Type B pancreatic cell (in vitro differentiated cells): ENCODE results near the gene HMCN2. TPM values are rescaled to one million over a fixed set of nuclear protein-coding genes. Genes with fewer than 3 reads are reported as not detected.

ENCODE experiments used
- DNase-seq: peaks from one replicate; pipeline ENCODE4 v3.0.0; 2021; ENCODE audit warnings: mixed read lengths; ENCODE audit not compliant: unreplicated experiment; ENCODE audit errors: extremely low spot score
- H3K27ac Mint-ChIP-seq: 2 replicates; pipeline ENCODE4 v1.8.0; 2021; ENCODE audit warnings: mild to moderate bottlenecking, mixed read lengths
- H3K27me3 Mint-ChIP-seq: 2 replicates; pipeline ENCODE4 v1.8.0; 2021; ENCODE audit warnings: mixed read lengths
- H3K36me3 Mint-ChIP-seq: 2 replicates; pipeline ENCODE4 v1.8.0; 2021; ENCODE audit warnings: mixed read lengths
- H3K4me1 Mint-ChIP-seq: one replicate; pipeline ENCODE4 v1.8.0; 2021; ENCODE audit warnings: mixed read lengths; ENCODE audit not compliant: unreplicated experiment
- H3K4me3 Mint-ChIP-seq: 2 replicates; pipeline ENCODE4 v1.8.0; 2021; ENCODE audit warnings: mild to moderate bottlenecking, mixed read lengths
- H3K9me3 Mint-ChIP-seq: 2 replicates; pipeline ENCODE4 v1.8.0; 2021; ENCODE audit warnings: mixed read lengths
- CTCF ChIP-seq: fragments of 200-600 bp; sonication (generic); conservative IDR thresholded peaks from 2 replicates; pipeline ENCODE4 v1.5.0; 2021; ENCODE audit warnings: antibody characterized with exemption, mild to moderate bottlenecking
- total RNA-seq: library from RNA; stranded (reverse); gene quantifications from 2 replicates; pipeline ENCODE4 v1.2.1, GENCODE V29; 2021; ENCODE audit warnings: low replicate concordance

Gene HMCN2
- total RNA-seq, 1 donor from 2014 or later: 0.12 TPM

- no peak for DNase-seq
- H3K27me3 Mint-ChIP-seq: peaks cover 8% of the 10 kb centered on the region
- no peaks in the 10 kb centered on the region for H3K9me3 Mint-ChIP-seq
- H3K27ac Mint-ChIP-seq: no peak overlapping the region
- peaks cover 5% of the 10 kb centered on the region for H3K4me1 Mint-ChIP-seq
- H3K4me3 Mint-ChIP-seq: no peak overlapping the region
- no peaks in the 10 kb centered on the region for H3K36me3 Mint-ChIP-seq
- no peak for TF ChIP-seq CTCF
Observed at GRCh38 chr9:130302785-130303612, 37.4 kb downstream of the HMCN2 start.

GRCh38 chr9:130303613-130304055 is 38.1 kb downstream of the HMCN2 start:
- peaks cover 7% of the 10 kb centered on the region for H3K4me1 Mint-ChIP-seq
- TF ChIP-seq CTCF: no peak
- peaks cover 8% of the 10 kb centered on the region for H3K27me3 Mint-ChIP-seq
- no peak for DNase-seq
- no peaks in the 10 kb centered on the region for H3K9me3 Mint-ChIP-seq
- no peaks in the 10 kb centered on the region for H3K36me3 Mint-ChIP-seq
- no peak overlapping the region for H3K4me3 Mint-ChIP-seq
- no peak overlapping the region for H3K27ac Mint-ChIP-seq

DNA sequence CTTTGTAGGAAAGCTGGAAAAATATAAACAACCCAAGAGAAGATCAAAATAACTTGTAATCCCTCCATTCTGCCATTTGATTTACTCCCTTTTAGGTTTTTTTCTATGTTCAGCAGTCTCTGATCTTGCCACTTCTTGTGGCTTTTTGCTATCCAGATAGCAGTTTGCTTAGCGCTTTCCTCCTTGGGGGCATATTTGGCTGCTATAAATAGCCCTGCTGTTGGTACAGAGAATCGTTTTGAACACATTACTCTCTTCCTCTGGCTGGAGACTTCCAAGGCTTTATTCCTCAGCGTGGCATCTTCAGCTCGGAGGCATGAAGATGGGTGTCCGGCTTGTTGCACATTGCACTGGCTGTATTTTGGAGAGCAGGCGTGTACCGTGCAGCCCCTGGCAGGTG is 38.6 kb downstream of the HMCN2 start:
- Mint-ChIP-seq H3K27ac (no peak overlapping the region), H3K4me1 (peaks cover 8% of the 10 kb centered on the region), H3K9me3 (no peaks in the 10 kb centered on the region), H3K27me3 (peaks cover 8% of the 10 kb centered on the region), H3K36me3 (no peaks in the 10 kb centered on the region), H3K4me3 (no peak overlapping the region)
- TF ChIP-seq CTCF: no peak
- DNase-seq: no peak

DNA sequence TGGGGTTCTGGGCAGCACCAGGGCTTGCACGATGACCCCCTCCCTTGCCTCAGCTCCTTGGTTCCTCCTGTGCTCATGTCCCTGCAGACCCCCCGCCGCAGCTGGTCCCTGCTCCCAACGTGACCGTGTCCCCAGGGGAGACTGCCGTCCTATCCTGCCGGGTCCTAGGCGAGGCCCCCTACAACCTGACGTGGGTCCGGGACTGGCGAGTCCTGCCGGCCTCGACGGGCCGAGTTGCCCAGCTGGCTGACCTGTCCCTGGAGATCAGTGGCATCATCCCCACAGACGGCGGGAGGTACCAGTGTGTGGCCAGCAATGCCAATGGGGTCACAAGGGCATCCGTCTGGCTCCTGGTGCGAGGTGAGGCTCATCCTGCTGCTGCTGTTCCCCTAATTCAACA is 39.1 kb downstream of the HMCN2 start:
- H3K9me3 Mint-ChIP-seq: no peaks in the 10 kb centered on the region
- peaks cover 8% of the 10 kb centered on the region for H3K4me1 Mint-ChIP-seq
- H3K36me3 Mint-ChIP-seq: no peaks in the 10 kb centered on the region
- no peak overlapping the region for H3K4me3 Mint-ChIP-seq
- H3K27ac Mint-ChIP-seq: no peak overlapping the region
- DNase-seq: no peak
- no peak for TF ChIP-seq CTCF
- H3K27me3 Mint-ChIP-seq: peaks cover 8% of the 10 kb centered on the region

DNA sequence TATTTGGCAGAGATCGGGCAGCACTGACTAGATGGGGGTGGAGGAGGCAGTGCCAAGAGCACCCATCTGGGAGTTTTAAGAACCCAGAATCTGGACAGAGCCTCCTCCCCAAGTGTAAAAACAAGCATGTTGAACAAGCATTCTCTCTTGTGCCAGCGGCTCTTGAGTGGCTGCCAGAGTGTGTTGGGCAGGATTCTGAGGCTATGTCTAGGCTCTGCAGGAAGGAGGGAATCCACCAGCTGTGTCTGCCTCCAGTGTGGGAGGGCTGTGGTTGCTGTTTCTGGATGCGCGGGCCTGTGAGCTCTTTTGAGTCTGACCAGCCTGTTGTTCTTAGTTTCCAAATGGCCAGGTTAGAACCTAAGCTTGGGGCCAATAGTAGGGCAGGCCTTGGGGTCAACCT is 39.8 kb downstream of the HMCN2 start:
- H3K27ac Mint-ChIP-seq: no peak overlapping the region
- H3K9me3 Mint-ChIP-seq: no peaks in the 10 kb centered on the region
- H3K36me3 Mint-ChIP-seq: no peaks in the 10 kb centered on the region
- DNase-seq: no peak
- peaks cover 8% of the 10 kb centered on the region for H3K4me1 Mint-ChIP-seq
- no peak for TF ChIP-seq CTCF
- peaks cover 8% of the 10 kb centered on the region for H3K27me3 Mint-ChIP-seq
- H3K4me3 Mint-ChIP-seq: no peak overlapping the region
